Measurements from ENCODE around the gene CTSL.

Gene CTSL

DNA sequence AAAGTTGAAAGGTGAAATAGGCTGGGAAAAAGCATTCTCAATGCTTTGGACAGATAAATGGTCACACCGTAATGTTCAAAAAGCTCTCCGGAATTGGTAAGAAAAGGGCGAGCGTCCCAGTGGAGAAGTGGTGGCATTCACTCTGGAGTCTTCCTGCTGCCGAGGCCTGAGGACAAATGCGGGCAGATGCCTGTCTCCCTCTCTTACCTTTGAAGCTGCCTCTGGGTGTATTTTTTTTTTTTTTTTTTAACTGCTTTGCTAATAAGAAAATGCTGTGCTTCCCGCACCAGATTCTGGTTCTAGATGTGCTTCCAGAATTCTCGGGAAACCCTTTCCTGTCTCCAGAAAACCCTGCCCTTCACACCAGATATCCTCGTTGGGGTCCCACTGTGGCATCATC lies 24.4 kb upstream of the CTSL start:
- H3K9me3 ChIP-seq (ENCODE audit: control insufficient read depth, insufficient read depth, low read length), result no peaks in the 10 kb centered on the region

DNA sequence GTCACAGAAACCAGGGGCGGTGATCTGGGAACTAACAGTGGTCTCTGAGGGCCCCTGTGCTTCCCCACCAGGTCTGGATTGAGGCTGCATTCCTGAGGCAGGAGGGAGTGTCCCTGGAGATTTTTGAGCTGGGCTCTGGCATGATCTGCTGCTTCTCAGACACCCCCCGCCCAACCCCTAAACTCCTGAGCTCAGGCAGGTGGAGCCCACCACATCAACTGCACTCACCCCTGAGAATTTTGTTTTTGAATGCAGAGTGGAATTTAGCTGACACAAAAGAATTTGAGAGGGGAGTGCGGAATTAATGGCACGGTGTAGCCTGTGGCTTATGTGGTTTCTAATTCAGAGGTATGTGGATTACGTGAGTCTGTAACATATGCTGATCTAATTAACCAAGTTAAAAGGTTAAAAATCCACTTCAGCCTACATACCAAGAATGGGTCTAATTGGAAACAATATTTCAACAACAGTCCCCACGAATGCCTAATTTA lies 23.9 kb upstream of the CTSL start:
- Histone ChIP-seq H3K36me3 (ENCODE audit: control insufficient read depth, insufficient read depth, low read length) (peaks cover 32% of the 10 kb centered on the region), H3K4me1 (ENCODE audit: control insufficient read depth, insufficient read depth, low read length) (no peaks in the 10 kb centered on the region; the same call in 1 of the 2 replicates), H3K4me3 (ENCODE audit: low read length) (no peak overlapping the region), H3K27ac (ENCODE audit: low read length) (no peak overlapping the region), H3K27me3 (ENCODE audit: control insufficient read depth, insufficient read depth, low read length) (no peaks in the 10 kb centered on the region), H3K9me3 (ENCODE audit: control insufficient read depth, insufficient read depth, low read length) (no peaks in the 10 kb centered on the region)
- WGBS (ENCODE audit: insufficient coverage, insufficient read length), result no CpG with 5 or more reads among the region's 6 CpGs
- DNase-seq (ENCODE audit: low read depth, low spot score), result no peak

More for the DNA sequence above, 24.4 kb upstream of the CTSL start:
- no peak overlapping the region for H3K4me3 ChIP-seq (ENCODE audit: low read length)
- DNase-seq (ENCODE audit: low read depth, low spot score), result no peak
- H3K27me3 ChIP-seq (ENCODE audit: control insufficient read depth, insufficient read depth, low read length), result no peaks in the 10 kb centered on the region
- WGBS (ENCODE audit: insufficient coverage, insufficient read length), result no CpG with 5 or more reads among the region's 9 CpGs
- H3K4me1 ChIP-seq (ENCODE audit: control insufficient read depth, insufficient read depth, low read length), result no peaks in the 10 kb centered on the region; the same call in 1 of the 2 replicates
- peaks cover 28% of the 10 kb centered on the region for H3K36me3 ChIP-seq (ENCODE audit: control insufficient read depth, insufficient read depth, low read length)
- no peak overlapping the region for H3K27ac ChIP-seq (ENCODE audit: low read length)

- no peak for DNase-seq (ENCODE audit: low read depth, low spot score)
- H3K4me3 ChIP-seq (ENCODE audit: low read length), result no peak overlapping the region
- H3K36me3 ChIP-seq (ENCODE audit: control insufficient read depth, insufficient read depth, low read length), result peaks cover 32% of the 10 kb centered on the region
- no peaks in the 10 kb centered on the region for H3K27me3 ChIP-seq (ENCODE audit: control insufficient read depth, insufficient read depth, low read length)
- no peaks in the 10 kb centered on the region; the same call in 1 of the 2 replicates for H3K4me1 ChIP-seq (ENCODE audit: control insufficient read depth, insufficient read depth, low read length)
- WGBS (ENCODE audit: insufficient coverage, insufficient read length), result no CpG with 5 or more reads among the region's 9 CpGs
- no peak overlapping the region for H3K27ac ChIP-seq (ENCODE audit: low read length)
- H3K9me3 ChIP-seq (ENCODE audit: control insufficient read depth, insufficient read depth, low read length), result no peaks in the 10 kb centered on the region
These were observed 23.0 kb upstream of the CTSL start for GRCh38 chr9:87702921-87703320.

GRCh38 chr9:87703636-87704276 lies 22.2 kb upstream of the CTSL start:
- peaks cover 28% of the 10 kb centered on the region for H3K36me3 ChIP-seq (ENCODE audit: control insufficient read depth, insufficient read depth, low read length)

GRCh38 chr9:87704342-87704741 lies 21.6 kb upstream of the CTSL start:
- no CpG with 5 or more reads among the region's 6 CpGs for WGBS (ENCODE audit: insufficient coverage, insufficient read length)

More at GRCh38 chr9:87703636-87704276, 22.2 kb upstream of the CTSL start:
- Histone ChIP-seq H3K27ac (ENCODE audit: low read length) (no peak overlapping the region), H3K4me1 (ENCODE audit: control insufficient read depth, insufficient read depth, low read length) (no peaks in the 10 kb centered on the region; the same call in 1 of the 2 replicates), H3K9me3 (ENCODE audit: control insufficient read depth, insufficient read depth, low read length) (no peaks in the 10 kb centered on the region), H3K27me3 (ENCODE audit: control insufficient read depth, insufficient read depth, low read length) (no peaks in the 10 kb centered on the region), H3K4me3 (ENCODE audit: low read length) (no peak overlapping the region)
- no peak for DNase-seq (ENCODE audit: low read depth, low spot score)
- no CpG with 5 or more reads among the region's 7 CpGs for WGBS (ENCODE audit: insufficient coverage, insufficient read length)

GRCh38 chr9:87706066-87706739 lies 19.7 kb upstream of the CTSL start:
- no peaks in the 10 kb centered on the region for H3K9me3 ChIP-seq (ENCODE audit: control insufficient read depth, insufficient read depth, low read length)
- no peaks in the 10 kb centered on the region; the same call in 1 of the 2 replicates for H3K4me1 ChIP-seq (ENCODE audit: control insufficient read depth, insufficient read depth, low read length)
- no peak for DNase-seq (ENCODE audit: low read depth, low spot score)
- no peaks in the 10 kb centered on the region for H3K27me3 ChIP-seq (ENCODE audit: control insufficient read depth, insufficient read depth, low read length)
- no peak overlapping the region for H3K27ac ChIP-seq (ENCODE audit: low read length)
- WGBS (ENCODE audit: insufficient coverage, insufficient read length), result no CpG with 5 or more reads among the region's 39 CpGs
- H3K4me3 ChIP-seq (ENCODE audit: low read length), result no peak overlapping the region
- peaks cover 28% of the 10 kb centered on the region for H3K36me3 ChIP-seq (ENCODE audit: control insufficient read depth, insufficient read depth, low read length)

More at GRCh38 chr9:87704342-87704741, 21.6 kb upstream of the CTSL start:
- H3K27ac ChIP-seq (ENCODE audit: low read length), result no peak overlapping the region
- no peak for DNase-seq (ENCODE audit: low read depth, low spot score)
- H3K36me3 ChIP-seq (ENCODE audit: control insufficient read depth, insufficient read depth, low read length), result peaks cover 28% of the 10 kb centered on the region
- no peak overlapping the region for H3K4me3 ChIP-seq (ENCODE audit: low read length)
- H3K27me3 ChIP-seq (ENCODE audit: control insufficient read depth, insufficient read depth, low read length), result no peaks in the 10 kb centered on the region
- no peaks in the 10 kb centered on the region; the same call in 1 of the 2 replicates for H3K4me1 ChIP-seq (ENCODE audit: control insufficient read depth, insufficient read depth, low read length)
- no peaks in the 10 kb centered on the region for H3K9me3 ChIP-seq (ENCODE audit: control insufficient read depth, insufficient read depth, low read length)

GRCh38 chr9:87707805-87708506 lies 18.0 kb upstream of the CTSL start:
- Histone ChIP-seq H3K27ac (ENCODE audit: low read length) (no peak overlapping the region), H3K9me3 (ENCODE audit: control insufficient read depth, insufficient read depth, low read length) (no peaks in the 10 kb centered on the region), H3K4me1 (ENCODE audit: control insufficient read depth, insufficient read depth, low read length) (no peaks in the 10 kb centered on the region), H3K27me3 (ENCODE audit: control insufficient read depth, insufficient read depth, low read length) (no peaks in the 10 kb centered on the region), H3K4me3 (ENCODE audit: low read length) (no peak overlapping the region), H3K36me3 (ENCODE audit: control insufficient read depth, insufficient read depth, low read length) (peaks cover 22% of the 10 kb centered on the region)
- no CpG with 5 or more reads among the region's 6 CpGs for WGBS (ENCODE audit: insufficient coverage, insufficient read length)
- DNase-seq (ENCODE audit: low read depth, low spot score), result no peak

DNA sequence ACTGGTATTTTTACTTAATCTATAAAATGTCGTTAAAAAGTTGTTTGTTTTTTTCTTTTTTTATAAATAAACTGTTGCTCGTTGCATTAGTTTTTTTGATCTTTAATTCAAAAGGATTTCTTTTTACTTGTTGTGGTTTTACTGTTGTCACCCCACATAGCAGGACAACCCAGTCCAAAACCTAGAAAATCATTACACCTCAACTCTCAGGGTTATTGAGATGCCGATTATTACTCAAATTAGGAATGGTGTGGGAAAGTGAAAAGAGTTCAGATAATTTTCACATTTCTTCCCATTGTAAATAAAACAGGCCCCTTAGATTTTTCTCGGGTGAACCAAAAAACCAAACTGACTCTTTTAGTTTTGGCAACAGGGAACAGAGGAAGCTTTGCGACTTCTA lies 17.4 kb upstream of the CTSL start:
- no CpG with 5 or more reads among the region's 5 CpGs for WGBS (ENCODE audit: insufficient coverage, insufficient read length)
- Histone ChIP-seq H3K9me3 (ENCODE audit: control insufficient read depth, insufficient read depth, low read length) (no peaks in the 10 kb centered on the region), H3K4me3 (ENCODE audit: low read length) (no peak overlapping the region), H3K36me3 (ENCODE audit: control insufficient read depth, insufficient read depth, low read length) (peaks cover 19% of the 10 kb centered on the region), H3K27me3 (ENCODE audit: control insufficient read depth, insufficient read depth, low read length) (no peaks in the 10 kb centered on the region), H3K27ac (ENCODE audit: low read length) (no peak overlapping the region), H3K4me1 (ENCODE audit: control insufficient read depth, insufficient read depth, low read length) (no peaks in the 10 kb centered on the region)
- no peak for DNase-seq (ENCODE audit: low read depth, low spot score)

GRCh38 chr9:87708986-87709728 lies 16.8 kb upstream of the CTSL start:
- H3K27me3 ChIP-seq (ENCODE audit: control insufficient read depth, insufficient read depth, low read length), result no peaks in the 10 kb centered on the region
- DNase-seq (ENCODE audit: low read depth, low spot score), result no peak
- no peaks in the 10 kb centered on the region for H3K4me1 ChIP-seq (ENCODE audit: control insufficient read depth, insufficient read depth, low read length)
- no CpG with 5 or more reads among the region's 7 CpGs for WGBS (ENCODE audit: insufficient coverage, insufficient read length)
- no peak overlapping the region for H3K4me3 ChIP-seq (ENCODE audit: low read length)
- peaks cover 19% of the 10 kb centered on the region for H3K36me3 ChIP-seq (ENCODE audit: control insufficient read depth, insufficient read depth, low read length)
- H3K9me3 ChIP-seq (ENCODE audit: control insufficient read depth, insufficient read depth, low read length), result no peaks in the 10 kb centered on the region
- H3K27ac ChIP-seq (ENCODE audit: low read length), result no peak overlapping the region

GRCh38 chr9:87710443-87710842 lies 15.5 kb upstream of the CTSL start:
- no peaks in the 10 kb centered on the region for H3K4me1 ChIP-seq (ENCODE audit: control insufficient read depth, insufficient read depth, low read length)
- DNase-seq (ENCODE audit: low read depth, low spot score), result no peak
- WGBS (ENCODE audit: insufficient coverage, insufficient read length), result no CpG with 5 or more reads among the region's 5 CpGs
- H3K27me3 ChIP-seq (ENCODE audit: control insufficient read depth, insufficient read depth, low read length), result no peaks in the 10 kb centered on the region
- H3K36me3 ChIP-seq (ENCODE audit: control insufficient read depth, insufficient read depth, low read length), result peaks cover 19% of the 10 kb centered on the region
- H3K9me3 ChIP-seq (ENCODE audit: control insufficient read depth, insufficient read depth, low read length), result no peaks in the 10 kb centered on the region
- no peak overlapping the region for H3K27ac ChIP-seq (ENCODE audit: low read length)
- H3K4me3 ChIP-seq (ENCODE audit: low read length), result no peak overlapping the region
